Neural progenitor cell (in vitro differentiated cells): ENCODE measurements around the gene SPSB4. TPM values are rescaled to one million over a fixed set of nuclear protein-coding genes. Genes with fewer than 3 reads are reported as not detected.

Source experiments
- DNase-seq: peaks from one replicate; pipeline ENCODE4 v3.0.0-alpha.2; 2016; ENCODE audit warnings: low spot score
- H2AFZ ChIP-seq: fragments of 200-600 bp; sonication (generic); replicated peaks from 2 replicates; pipeline ENCODE4 v1.6.1; 2016; ENCODE audit warnings: antibody characterized with exemption
- H3F3A ChIP-seq: fragments of 200-600 bp; sonication (generic); 2 replicates; pipeline ENCODE4 v1.6.1; 2016; ENCODE audit warnings: antibody characterized with exemption, low read depth
- H3K27ac ChIP-seq: fragments of 200-600 bp; sonication (generic); 2 replicates; pipeline ENCODE4 v1.5.1; 2016; ENCODE audit warnings: mild to moderate bottlenecking
- H3K27me3 ChIP-seq: fragments of 200-600 bp; sonication (generic); 2 replicates; pipeline ENCODE4 v1.6.1; 2016; ENCODE audit warnings: mild to moderate bottlenecking, moderate library complexity
- H3K36me3 ChIP-seq: fragments of 200-600 bp; sonication (generic); 2 replicates; pipeline ENCODE4 v1.5.1; 2016
- H3K4me1 ChIP-seq: fragments of 200-600 bp; sonication (generic); 2 replicates; pipeline ENCODE4 v1.6.1; 2016; ENCODE audit warnings: mixed run types
- H3K4me2 ChIP-seq: fragments of 200-600 bp; sonication (generic); 2 replicates; pipeline ENCODE4 v1.6.1; 2016
- H3K4me3 ChIP-seq: fragments of 200-600 bp; sonication (generic); 2 replicates; pipeline ENCODE4 v1.5.1; 2016
- H3K79me2 ChIP-seq: fragments of 200-600 bp; sonication (generic); 2 replicates; pipeline ENCODE4 v1.6.1; 2016; ENCODE audit warnings: low read depth
- H3K9ac ChIP-seq: fragments of 200-600 bp; sonication (generic); 2 replicates; pipeline ENCODE4 v1.6.1; 2016
- H3K9me3 ChIP-seq: fragments of 200-600 bp; sonication (generic); 2 replicates; pipeline ENCODE4 v1.5.1; 2016; ENCODE audit warnings: low read depth
- H4K20me1 ChIP-seq: fragments of 200-600 bp; sonication (generic); 2 replicates; pipeline ENCODE4 v1.6.1; 2016; ENCODE audit warnings: low read depth
- H3K27ac Mint-ChIP-seq: 3 replicates; pipeline ENCODE4 v1.8.0; 2021; ENCODE audit warnings: mixed read lengths
- H3K27me3 Mint-ChIP-seq: 2 replicates; pipeline ENCODE4 v1.8.0; 2022; ENCODE audit warnings: low read depth, mild to moderate bottlenecking, inconsistent platforms, moderate library complexity, mixed read lengths; ENCODE audit not compliant: insufficient read depth
- H3K36me3 Mint-ChIP-seq: 3 replicates; pipeline ENCODE4 v1.8.0; 2021; ENCODE audit warnings: mixed read lengths
- H3K4me1 Mint-ChIP-seq: 3 replicates; pipeline ENCODE4 v1.8.0; 2021; ENCODE audit warnings: mixed read lengths
- H3K4me3 Mint-ChIP-seq: 3 replicates; pipeline ENCODE4 v1.8.0; 2021; ENCODE audit warnings: mild to moderate bottlenecking, moderate library complexity, mixed read lengths
- H3K9me3 Mint-ChIP-seq: 3 replicates; pipeline ENCODE4 v1.8.0; 2020; ENCODE audit warnings: mixed read lengths
- EZH2 ChIP-seq: fragments of 200-600 bp; sonication (generic); IDR thresholded peaks from 2 replicates; pipeline ENCODE4 v1.6.1; 2017; ENCODE audit warnings: antibody characterized with exemption, mild to moderate bottlenecking, moderate library complexity
- EZH2phosphoT487 ChIP-seq: fragments of 200-600 bp; sonication (generic); IDR thresholded peaks from 2 replicates; pipeline ENCODE4 v1.6.1; 2017; ENCODE audit warnings: antibody characterized with exemption
- total RNA-seq: library from RNA; depleted of rRNA; stranded (reverse); fragments of >200 nt; gene quantifications from 2 replicates; pipeline ENCODE4 v1.2.3, GENCODE V29; 2015; ENCODE audit warnings: low replicate concordance
- TF ChIP-seq, protein P1 (sequence below): fragments of 200-600 bp; sonication (generic); IDR thresholded peaks from 2 replicates; pipeline ENCODE4 v1.5.1; 2017; ENCODE audit warnings: antibody characterized with exemption, mild to moderate bottlenecking

Gene SPSB4
- total RNA-seq, 1 donor from 2014 or later = 4.9 TPM

- TF ChIP-seq EZH2 (no peak), EZH2phosphoT487 (no peak)
- TF ChIP-seq, protein P1, sequence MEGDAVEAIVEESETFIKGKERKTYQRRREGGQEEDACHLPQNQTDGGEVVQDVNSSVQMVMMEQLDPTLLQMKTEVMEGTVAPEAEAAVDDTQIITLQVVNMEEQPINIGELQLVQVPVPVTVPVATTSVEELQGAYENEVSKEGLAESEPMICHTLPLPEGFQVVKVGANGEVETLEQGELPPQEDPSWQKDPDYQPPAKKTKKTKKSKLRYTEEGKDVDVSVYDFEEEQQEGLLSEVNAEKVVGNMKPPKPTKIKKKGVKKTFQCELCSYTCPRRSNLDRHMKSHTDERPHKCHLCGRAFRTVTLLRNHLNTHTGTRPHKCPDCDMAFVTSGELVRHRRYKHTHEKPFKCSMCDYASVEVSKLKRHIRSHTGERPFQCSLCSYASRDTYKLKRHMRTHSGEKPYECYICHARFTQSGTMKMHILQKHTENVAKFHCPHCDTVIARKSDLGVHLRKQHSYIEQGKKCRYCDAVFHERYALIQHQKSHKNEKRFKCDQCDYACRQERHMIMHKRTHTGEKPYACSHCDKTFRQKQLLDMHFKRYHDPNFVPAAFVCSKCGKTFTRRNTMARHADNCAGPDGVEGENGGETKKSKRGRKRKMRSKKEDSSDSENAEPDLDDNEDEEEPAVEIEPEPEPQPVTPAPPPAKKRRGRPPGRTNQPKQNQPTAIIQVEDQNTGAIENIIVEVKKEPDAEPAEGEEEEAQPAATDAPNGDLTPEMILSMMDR = no peak
- Histone ChIP-seq H3K79me2 (no peaks in the 10 kb centered on the region), H2AFZ (no peak overlapping the region), H3F3A (no peaks in the 10 kb centered on the region), H3K27ac (no peak overlapping the region), H3K36me3 (no peaks in the 10 kb centered on the region), H3K9me3 (no peaks in the 10 kb centered on the region), H3K4me1 (no peaks in the 10 kb centered on the region), H3K27me3 (no peaks in the 10 kb centered on the region), H3K4me2 (no peak overlapping the region), H3K9ac (no peak overlapping the region), H4K20me1 (no peaks in the 10 kb centered on the region), H3K4me3 (no peak overlapping the region)
- Mint-ChIP-seq H3K9me3 (peaks cover 3% of the 10 kb centered on the region), H3K4me3 (no peak overlapping the region), H3K4me1 (peaks cover 2% of the 10 kb centered on the region), H3K36me3 (no peaks in the 10 kb centered on the region), H3K27ac (peak overlapping the region; percentile 30), H3K27me3 (peaks cover 9% of the 10 kb centered on the region)
- DNase-seq = no peak
These were observed 30.9 kb upstream of the SPSB4 start for GRCh38 chr3:141020143-141020830.

- Histone ChIP-seq H3K36me3 (no peaks in the 10 kb centered on the region), H4K20me1 (no peaks in the 10 kb centered on the region), H3F3A (no peaks in the 10 kb centered on the region), H3K4me3 (no peak overlapping the region), H3K4me1 (no peaks in the 10 kb centered on the region), H3K27ac (no peak overlapping the region), H3K4me2 (no peak overlapping the region), H2AFZ (no peak overlapping the region), H3K9me3 (no peaks in the 10 kb centered on the region), H3K9ac (no peak overlapping the region), H3K27me3 (no peaks in the 10 kb centered on the region), H3K79me2 (no peaks in the 10 kb centered on the region)
- H3K36me3 Mint-ChIP-seq = no peaks in the 10 kb centered on the region
- no peak overlapping the region for H3K27ac Mint-ChIP-seq
- H3K4me3 Mint-ChIP-seq = no peak overlapping the region
- H3K4me1 Mint-ChIP-seq = no peaks in the 10 kb centered on the region
- DNase-seq = no peak
- no peaks in the 10 kb centered on the region for H3K9me3 Mint-ChIP-seq
- no peak for TF ChIP-seq EZH2
- TF ChIP-seq EZH2phosphoT487 = no peak
- TF ChIP-seq, protein P1 = no peak
- H3K27me3 Mint-ChIP-seq = peaks cover 9% of the 10 kb centered on the region
These were observed 29.9 kb upstream of the SPSB4 start for GRCh38 chr3:141021261-141021660.

DNA sequence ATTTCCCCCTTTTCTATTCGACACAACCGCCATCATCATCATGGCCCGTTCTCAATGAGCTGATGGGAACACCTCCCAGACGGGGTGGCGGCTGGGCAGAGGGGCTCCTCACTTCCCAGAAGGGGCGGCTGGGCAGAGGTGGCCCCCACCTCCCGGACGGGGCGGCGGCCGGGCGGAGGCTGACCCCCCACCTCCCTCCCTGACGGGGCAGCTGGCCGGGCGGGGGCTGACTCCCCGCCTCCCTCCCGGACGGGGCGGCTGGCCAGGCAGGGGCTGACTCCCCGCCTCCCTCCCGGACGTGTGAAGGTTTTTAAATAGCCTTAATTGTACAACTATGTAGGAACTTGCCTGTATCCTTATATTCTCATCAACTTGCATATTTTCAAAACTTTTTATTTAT is 20.9 kb upstream of the SPSB4 start:
- Histone ChIP-seq H3K27ac (no peak overlapping the region), H2AFZ (no peak overlapping the region), H3K9ac (no peak overlapping the region), H3K36me3 (no peaks in the 10 kb centered on the region), H3F3A (no peaks in the 10 kb centered on the region), H3K4me1 (peaks cover 5% of the 10 kb centered on the region), H3K79me2 (no peaks in the 10 kb centered on the region), H3K27me3 (no peaks in the 10 kb centered on the region), H3K9me3 (no peaks in the 10 kb centered on the region), H3K4me3 (no peak overlapping the region), H4K20me1 (no peaks in the 10 kb centered on the region), H3K4me2 (no peak overlapping the region)
- Mint-ChIP-seq H3K9me3 (peaks cover 9% of the 10 kb centered on the region), H3K27me3 (no peaks in the 10 kb centered on the region), H3K4me1 (peaks cover 11% of the 10 kb centered on the region), H3K4me3 (no peak overlapping the region), H3K36me3 (no peaks in the 10 kb centered on the region), H3K27ac (no peak overlapping the region)
- TF ChIP-seq EZH2 = no peak
- TF ChIP-seq, protein P1 = no peak
- TF ChIP-seq EZH2phosphoT487 = no peak
- no peak for DNase-seq
